ENCODE results near the gene ENPP7. TPM values are rescaled to one million over a fixed set of nuclear protein-coding genes. Genes with fewer than 3 reads are reported as not detected.

ENPP7 gene
- total and polyA plus RNA-seq, 2 experiments from 2014 or later: not detected

DNA sequence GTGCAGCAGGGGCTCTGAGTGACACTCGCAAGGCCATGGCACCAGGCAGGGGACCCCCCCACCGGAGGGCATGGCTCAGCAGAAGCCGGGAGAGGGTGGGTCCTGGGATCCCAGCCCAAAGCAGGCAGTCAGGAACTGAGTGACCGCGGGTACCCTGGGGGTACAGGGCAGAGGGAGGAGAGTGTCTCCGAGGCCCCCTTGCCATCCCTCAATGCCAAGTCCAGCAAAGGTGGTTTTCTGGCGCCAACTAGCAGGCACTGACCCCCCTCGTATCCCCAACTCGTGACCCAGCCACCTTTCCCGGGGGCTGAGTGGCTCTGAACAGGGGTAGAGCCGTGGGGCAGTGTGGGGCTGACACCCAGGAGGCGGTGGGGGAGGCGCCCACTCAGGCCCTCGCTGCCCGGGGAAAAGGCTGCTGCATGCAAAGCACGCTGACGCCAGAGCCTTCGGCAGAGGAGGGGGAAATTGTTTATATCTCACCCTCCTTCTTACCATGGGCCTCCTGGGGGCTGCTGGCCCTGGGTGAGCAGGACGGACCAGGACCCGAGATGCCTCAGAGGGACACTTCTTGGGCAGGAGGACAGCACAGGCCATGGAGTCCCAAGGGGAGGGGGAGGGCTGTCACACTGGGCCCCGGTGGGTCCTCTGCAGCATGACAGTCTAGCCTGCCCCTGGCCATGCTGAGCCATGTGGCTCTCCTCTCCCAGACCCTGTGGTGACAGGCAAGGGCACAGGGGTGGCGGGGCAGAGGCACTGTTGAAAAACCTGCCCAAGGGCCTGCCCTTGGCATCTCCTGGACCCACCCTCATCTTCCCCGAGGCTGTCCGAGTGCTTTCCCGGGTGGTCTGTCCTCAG, 14.6 kb upstream of the ENPP7 start:
- no peak overlapping the region for H3K27ac ChIP-seq
- no peaks in the 10 kb centered on the region for H3F3A ChIP-seq (ENCODE audit: insufficient read depth)
- DNase-seq: no peak
- H3K36me3 ChIP-seq (ENCODE audit: low read depth): no peaks in the 10 kb centered on the region
- 0 out of 2 replicates have a peak, but pooled peaks cover 11% of the 10 kb centered on the region for H3K27me3 ChIP-seq (replicated peaks; ENCODE audit: insufficient read depth)
- no peak for TF ChIP-seq EZH2phosphoT487 (IDR thresholded peaks at IDR 0.05; ENCODE audit: insufficient read depth, low read depth)
- TF ChIP-seq EZH2 (IDR thresholded peaks at IDR 0.05; ENCODE audit: insufficient read depth, poor library complexity, severe bottlenecking): no peak
- H3K9me2 ChIP-seq (ENCODE audit: insufficient read depth): no peaks in the 10 kb centered on the region
- H3K9ac ChIP-seq: no peak overlapping the region
- WGBS, 2 experiments (ENCODE audit: low coverage in 1 of 2, low lambda C conversion rate in 2 of 2, missing lambda C conversion rate in 2 of 2): 49 to 56% methylated on average over 24 of the region's 25 CpGs
- H2AFZ ChIP-seq: no peak overlapping the region
- H3K9me3 ChIP-seq (ENCODE audit: low read depth): no peaks in the 10 kb centered on the region
- no peak overlapping the region for H3K4me2 ChIP-seq (ENCODE audit: unreplicated experiment)
- no peaks in the 10 kb centered on the region for H3K79me2 ChIP-seq (ENCODE audit: insufficient read depth)
- H4K20me1 ChIP-seq (ENCODE audit: insufficient read depth): no peaks in the 10 kb centered on the region
- H3K4me1 ChIP-seq (ENCODE audit: insufficient read depth): no peaks in the 10 kb centered on the region
- in situ Hi-C loops (cut with MboI): no loop called here
- H3K4me3 ChIP-seq: no peak overlapping the region

DNA sequence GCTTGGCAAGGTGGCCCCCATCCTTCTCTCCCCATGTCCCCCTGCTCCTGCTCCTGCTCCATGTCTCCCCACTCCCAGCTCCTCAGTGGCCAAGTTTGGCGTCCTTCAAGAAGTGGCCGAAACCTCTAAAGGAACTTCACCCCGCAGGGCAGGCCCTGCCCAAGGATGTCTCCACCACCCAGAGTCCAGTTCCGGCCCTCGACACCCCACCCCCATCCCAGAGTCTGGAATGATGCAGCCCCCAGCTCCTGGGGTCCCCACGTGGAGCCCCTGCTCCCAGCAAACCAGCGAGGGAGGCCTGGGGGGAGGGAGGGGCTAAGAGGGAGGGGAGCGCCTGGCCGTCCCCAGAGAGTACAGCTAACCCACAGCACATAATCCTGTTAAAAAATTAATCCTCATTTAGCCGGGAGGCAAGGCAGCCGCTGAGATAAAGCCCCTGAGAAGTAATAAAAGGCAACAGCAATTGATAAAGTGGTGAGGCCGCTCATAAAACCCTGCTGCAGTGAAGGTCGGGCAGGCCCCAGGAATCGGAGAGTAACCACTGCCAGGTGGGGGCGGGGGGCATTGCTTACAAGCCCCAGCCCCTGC, 9.9 kb upstream of the ENPP7 start:
- TF ChIP-seq EZH2phosphoT487 (IDR thresholded peaks at IDR 0.05; ENCODE audit: insufficient read depth, low read depth) (no peak), EZH2 (IDR thresholded peaks at IDR 0.05; ENCODE audit: insufficient read depth, poor library complexity, severe bottlenecking) (no peak)
- Histone ChIP-seq H3K27me3 (replicated peaks; ENCODE audit: insufficient read depth) (0 out of 2 replicates have a peak, but pooled peaks cover 4% of the 10 kb centered on the region), H3K4me2 (ENCODE audit: unreplicated experiment) (no peak overlapping the region), H4K20me1 (ENCODE audit: insufficient read depth) (no peaks in the 10 kb centered on the region), H2AFZ (no peak overlapping the region), H3K4me1 (ENCODE audit: insufficient read depth) (no peaks in the 10 kb centered on the region), H3K4me3 (no peak overlapping the region), H3K27ac (no peak overlapping the region), H3K36me3 (ENCODE audit: low read depth) (no peaks in the 10 kb centered on the region), H3K9me3 (ENCODE audit: low read depth) (no peaks in the 10 kb centered on the region), H3K9ac (no peak overlapping the region), H3F3A (ENCODE audit: insufficient read depth) (no peaks in the 10 kb centered on the region), H3K9me2 (ENCODE audit: insufficient read depth) (no peaks in the 10 kb centered on the region), H3K79me2 (ENCODE audit: insufficient read depth) (no peaks in the 10 kb centered on the region)
- in situ Hi-C loops (cut with MboI): no loop called here
- DNase-seq: no peak
- WGBS, 2 experiments (ENCODE audit: low coverage in 1 of 2, low lambda C conversion rate in 2 of 2, missing lambda C conversion rate in 2 of 2): 47 to 52% methylated on average over 11 to 15 of the region's 15 CpGs

DNA sequence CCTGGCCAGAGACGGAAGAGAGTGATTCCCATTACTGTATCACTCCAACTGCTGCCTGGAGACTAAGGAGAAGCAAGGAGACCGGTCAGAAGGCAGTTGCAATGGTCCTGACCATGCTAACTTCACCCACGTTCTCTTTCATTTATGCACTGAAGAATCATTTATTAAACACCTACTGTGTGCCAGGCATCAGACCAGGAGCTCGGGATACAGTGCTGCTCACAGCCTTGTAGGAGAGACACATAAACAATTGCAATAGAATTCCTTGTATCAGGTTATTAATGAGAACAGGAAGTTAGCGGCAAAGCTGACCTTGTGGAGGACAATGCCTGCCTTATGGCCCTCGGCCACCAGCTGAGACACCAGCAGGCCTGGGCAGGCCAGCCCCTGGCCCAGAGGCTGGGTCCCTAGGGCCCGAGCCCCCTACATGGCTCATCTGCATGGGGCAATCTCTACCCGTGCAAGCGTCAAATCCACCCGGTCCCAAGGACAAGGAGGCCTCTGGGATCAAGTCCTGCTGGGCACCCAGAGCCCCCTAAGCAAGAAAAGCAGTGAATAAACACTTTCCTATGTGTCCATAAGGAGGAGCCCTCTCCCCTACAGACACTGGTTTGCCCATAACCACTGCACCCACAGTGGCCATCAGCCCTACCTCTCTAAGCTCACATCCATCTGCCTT, 8.6 kb upstream of the ENPP7 start:
- Histone ChIP-seq H3K27me3 (replicated peaks; ENCODE audit: insufficient read depth) (0 out of 2 replicates have a peak, but pooled peaks cover 3% of the 10 kb centered on the region), H3K9me2 (ENCODE audit: insufficient read depth) (no peaks in the 10 kb centered on the region), H3K27ac (no peak overlapping the region), H4K20me1 (ENCODE audit: insufficient read depth) (no peaks in the 10 kb centered on the region), H3K79me2 (ENCODE audit: insufficient read depth) (no peaks in the 10 kb centered on the region), H3K4me2 (ENCODE audit: unreplicated experiment) (no peak overlapping the region), H3K9ac (no peak overlapping the region), H3K36me3 (ENCODE audit: low read depth) (no peaks in the 10 kb centered on the region), H3F3A (ENCODE audit: insufficient read depth) (no peaks in the 10 kb centered on the region), H3K4me3 (no peak overlapping the region), H2AFZ (no peak overlapping the region), H3K4me1 (ENCODE audit: insufficient read depth) (no peaks in the 10 kb centered on the region), H3K9me3 (ENCODE audit: low read depth) (no peaks in the 10 kb centered on the region)
- TF ChIP-seq EZH2phosphoT487 (IDR thresholded peaks at IDR 0.05; ENCODE audit: insufficient read depth, low read depth) (no peak), EZH2 (IDR thresholded peaks at IDR 0.05; ENCODE audit: insufficient read depth, poor library complexity, severe bottlenecking) (no peak)
- WGBS, 2 experiments (ENCODE audit: low coverage in 1 of 2, low lambda C conversion rate in 2 of 2, missing lambda C conversion rate in 2 of 2): 40 to 41% methylated on average over 10 of the region's 10 CpGs
- peak; percentile 13 for DNase-seq
- in situ Hi-C loops (cut with MboI): no loop called here

- WGBS, 2 experiments (ENCODE audit: low coverage in 1 of 2, low lambda C conversion rate in 2 of 2, missing lambda C conversion rate in 2 of 2): 71 to 76% methylated on average over 10 of the region's 10 CpGs
- no peaks in the 10 kb centered on the region for H3K4me1 ChIP-seq (ENCODE audit: insufficient read depth)
- no peak overlapping the region for H3K9ac ChIP-seq
- TF ChIP-seq EZH2 (IDR thresholded peaks at IDR 0.05; ENCODE audit: insufficient read depth, poor library complexity, severe bottlenecking) (no peak), EZH2phosphoT487 (IDR thresholded peaks at IDR 0.05; ENCODE audit: insufficient read depth, low read depth) (no peak)
- in situ Hi-C loops (cut with MboI): no loop called here
- no peak overlapping the region for H3K4me2 ChIP-seq (ENCODE audit: unreplicated experiment)
- no peaks in the 10 kb centered on the region for H3F3A ChIP-seq (ENCODE audit: insufficient read depth)
- no peaks in the 10 kb centered on the region for H4K20me1 ChIP-seq (ENCODE audit: insufficient read depth)
- no peak for DNase-seq
- H2AFZ ChIP-seq: no peak overlapping the region
- H3K27me3 ChIP-seq (replicated peaks; ENCODE audit: insufficient read depth): no peaks in the 10 kb centered on the region
- no peak overlapping the region for H3K4me3 ChIP-seq
- H3K27ac ChIP-seq: no peak overlapping the region
- no peaks in the 10 kb centered on the region for H3K9me2 ChIP-seq (ENCODE audit: insufficient read depth)
- no peaks in the 10 kb centered on the region for H3K79me2 ChIP-seq (ENCODE audit: insufficient read depth)
- no peaks in the 10 kb centered on the region for H3K36me3 ChIP-seq (ENCODE audit: low read depth)
- H3K9me3 ChIP-seq (ENCODE audit: low read depth): no peaks in the 10 kb centered on the region
These were observed 8.0 kb upstream of the ENPP7 start for GRCh38 chr17:79722787-79723186.
